Esophagus muscularis mucosa (tissue), 4 donors: Measurements from ENCODE around the gene BTBD1. TPM values are rescaled to one million over a fixed set of nuclear protein-coding genes. Genes with fewer than 3 reads are reported as not detected.

Experiments
- DNase-seq: peaks from one replicate; pipeline ENCODE4 v3.0.0-alpha.2; 2017; ENCODE audit errors: extremely low spot score
- H3K27ac ChIP-seq, 4 donors: fragments of 200-600 bp; sonication (generic); replicated peaks in 1 of 4; 1 replicate in 3 of 4; 2 replicates in 1 of 4; pipeline ENCODE4 v1.5.1; 2016 to 2019; ENCODE audit warnings: mild to moderate bottlenecking in 1 of 4
- H3K27me3 ChIP-seq, 4 donors: fragments of 200-600 bp; sonication (generic); one replicate each; pipeline versions ENCODE4 v1.5.1 to v1.6.0; 2016 to 2019
- H3K36me3 ChIP-seq, 4 donors: fragments of 200-600 bp; sonication (generic); one replicate each; pipeline ENCODE4 v1.5.1; 2016 to 2019
- H3K4me1 ChIP-seq, 4 donors: fragments of 200-600 bp; sonication (generic); one replicate each; pipeline ENCODE4 v1.5.1; 2016 to 2019
- H3K4me3 ChIP-seq, 4 donors: fragments of 200-600 bp; sonication (generic); 1 replicate in 2 of 4; 2 replicates in 2 of 4; pipeline ENCODE4 v1.5.1; 2016 to 2019; ENCODE audit warnings: mild to moderate bottlenecking in 4 of 4, moderate library complexity in 1 of 4
- H3K9me3 ChIP-seq, 4 donors: fragments of 200-600 bp; sonication (generic); 1 replicate in 3 of 4; 2 replicates in 1 of 4; pipeline ENCODE4 v1.5.1; 2016 to 2019
- CTCF ChIP-seq, 3 experiments: fragments of 200-600 bp in 2 of 3; fragments of 450-650 bp in 1 of 3; sonication (generic) in 2 of 3; IDR thresholded peaks; one replicate each; pipeline ENCODE4 v1.5.1; 2017 to 2019; ENCODE audit warnings: antibody characterized with exemption in 3 of 3, mild to moderate bottlenecking in 2 of 3, moderate library complexity in 1 of 3
- EP300 ChIP-seq: sonication (generic); formaldehyde crosslinking; IDR thresholded peaks from one replicate; pipeline ENCODE4 v1.6.1; 2017; ENCODE audit warnings: antibody characterized with exemption
- POLR2A ChIP-seq: fragments of 450-650 bp; IDR thresholded peaks from one replicate; pipeline ENCODE4 v1.6.1; 2017; ENCODE audit warnings: antibody characterized with exemption, moderate library complexity, mild to moderate bottlenecking, low read depth
- POLR2AphosphoS5 ChIP-seq, 2 donors: sonication (generic); formaldehyde crosslinking; IDR thresholded peaks; one replicate each; pipeline ENCODE4 v1.6.1; 2017; ENCODE audit warnings: antibody characterized with exemption in 2 of 2
- WGBS: methylation state at CpG from one replicate; pipeline ENCODE4 v1.1.5; 2018; 5-methylcytosine and 5-hydroxymethylcytosine counted together
- intact Hi-C: fragments of 100-400 bp; cut with DNase I; formaldehyde crosslinking; loops from one replicate; pipeline ENCODE4 v1.15.1; 2023
- total RNA-seq, 4 donors: library from RNA; depleted of rRNA; stranded (reverse); fragments of >200 nt; gene quantifications; one replicate each; pipeline versions ENCODE4 v1.1.0 to v1.2.1, GENCODE V29; 2016

Gene BTBD1
- total RNA-seq, 4 donors from 2014 or later = 53.2 to 69.6 (median 64.2) TPM

DNA sequence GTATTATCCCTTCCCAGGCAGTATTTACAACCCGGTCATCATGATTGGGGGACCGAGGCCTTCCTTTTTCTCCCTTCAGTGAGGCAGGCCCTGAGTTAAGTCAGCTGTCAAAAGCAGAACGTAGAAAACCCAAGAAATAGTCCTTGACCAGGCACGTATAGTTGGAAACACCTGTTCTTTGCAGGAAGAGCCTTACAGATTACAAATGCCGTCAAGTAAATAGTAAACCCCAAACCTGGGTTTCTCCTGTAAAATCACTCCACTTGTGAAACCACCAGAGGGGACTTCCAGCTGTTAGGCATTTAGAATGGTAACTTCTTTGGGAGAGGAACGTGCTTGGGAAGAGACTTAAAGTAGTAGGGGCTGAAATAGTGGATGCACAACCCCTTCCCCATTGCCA, 1.0 kb upstream of the BTBD1 start:
- Histone ChIP-seq H3K27me3 (no peaks in the 10 kb centered on the region), H3K4me3 (no peak overlapping the region), H3K36me3 (no peaks in the 10 kb centered on the region), H3K27ac (peak overlapping the region; percentile 90 to 98 (median 93)), H3K9me3 (peaks cover 0 to 3% (median 2%) of the 10 kb centered on the region in 4 donors), H3K4me1 (peaks cover 23 to 37% (median 34%) of the 10 kb centered on the region in 4 donors)
- intact Hi-C loops = loop anchor here (5.0 kb wide), 1 partner anchor 139 kb away; the partner anchor contains the start of gene HDGFL3
- WGBS = 86% methylated on average over 6 of the region's 6 CpGs
- no peak for DNase-seq
- no peak for TF ChIP-seq CTCF (IDR thresholded peaks at IDR 0.05)
- no peak for TF ChIP-seq EP300
- TF ChIP-seq POLR2A = no peak
- TF ChIP-seq POLR2AphosphoS5 (IDR thresholded peaks at IDR 0.05) = no peak

- DNase-seq = no peak
- 69% methylated on average over 11 of the region's 12 CpGs for WGBS
- intact Hi-C loops = loop anchor here (5.0 kb wide), 1 partner anchor 140 kb away; the partner anchor contains the start of gene HDGFL3
- Histone ChIP-seq H3K4me1 (peaks cover 26 to 42% (median 39%) of the 10 kb centered on the region in 4 donors), H3K36me3 (no peaks in the 10 kb centered on the region), H3K27me3 (no peaks in the 10 kb centered on the region), H3K9me3 (no peaks in the 10 kb centered on the region), H3K27ac (peak overlapping the region; percentile 90 to 98 (median 93)), H3K4me3 (peak overlapping the region; percentile 75 to 98 (median 79))
- TF ChIP-seq POLR2A (no peak), EP300 (no peak), CTCF (IDR thresholded peaks at IDR 0.05) (no peak), POLR2AphosphoS5 (IDR thresholded peaks at IDR 0.05) (no peak)
Observed at GRCh38 chr15:83067638-83067962, 548 bp upstream of the BTBD1 start.

DNA sequence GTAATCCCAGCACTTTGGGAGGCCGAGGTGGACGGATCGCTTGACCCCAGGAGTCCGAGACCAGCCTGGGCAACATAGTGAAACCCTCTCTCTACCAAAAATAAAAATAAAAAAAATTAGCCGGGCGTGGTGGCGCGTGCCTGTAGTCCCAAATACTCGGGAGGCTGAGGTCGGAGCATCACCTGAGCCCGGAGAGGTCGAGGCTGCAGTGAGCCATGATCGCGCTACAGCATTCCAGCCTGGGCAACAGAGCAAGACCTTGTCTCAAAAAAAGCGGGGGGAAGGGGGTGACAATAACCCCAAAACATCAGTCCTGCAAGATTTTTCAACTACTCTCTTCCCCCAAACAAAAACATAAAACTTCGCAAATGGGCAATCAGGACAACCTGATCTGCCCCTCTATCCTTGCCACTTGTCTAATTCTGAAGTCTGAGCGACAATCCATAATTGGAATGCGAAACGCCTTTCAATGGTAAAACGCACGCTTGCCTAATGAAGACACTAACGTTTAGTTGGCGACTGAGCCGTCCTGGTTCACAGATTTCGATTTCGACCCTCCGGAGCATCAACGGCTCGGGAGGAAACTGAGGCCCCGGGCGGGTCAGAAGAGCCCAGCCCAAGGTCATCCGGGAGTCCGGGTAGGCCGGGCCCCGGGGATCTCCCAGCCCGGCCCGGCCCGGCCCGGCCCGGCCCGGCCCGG, 868 bp downstream of the BTBD1 start:
- whole genome bisulfite sequencing = 5% methylated on average over 40 of the region's 42 CpGs
- Histone ChIP-seq H3K4me3 (peak overlapping the region; percentile 75 to 98 (median 79)), H3K36me3 (no peaks in the 10 kb centered on the region), H3K27ac (peak overlapping the region; percentile 90 to 98 (median 93)), H3K9me3 (no peaks in the 10 kb centered on the region), H3K4me1 (peaks cover 37 to 56% (median 53%) of the 10 kb centered on the region in 4 donors), H3K27me3 (no peaks in the 10 kb centered on the region)
- intact Hi-C loops = loop anchor here (5.0 kb wide), 1 partner anchor 141 kb away; the partner anchor contains the start of gene HDGFL3
- TF ChIP-seq EP300 (no peak), POLR2A (no peak), POLR2AphosphoS5 (IDR thresholded peaks at IDR 0.05) (no peak), CTCF (IDR thresholded peaks at IDR 0.05) (no peak)
- DNase-seq = no peak

GRCh38 chr15:83065431-83065830, 1.6 kb downstream of the BTBD1 start:
- WGBS = 20% methylated on average over 3 of the region's 3 CpGs
- no peaks in the 10 kb centered on the region for H3K27me3 ChIP-seq
- no peaks in the 10 kb centered on the region for H3K36me3 ChIP-seq
- intact Hi-C loops = loop anchor here (2.0 to 5.0 kb wide), 2 partner anchors 55 to 142 kb away; partner anchors contain the start of genes C15orf40 and HDGFL3
- peak overlapping the region; percentile 75 to 98 (median 79) for H3K4me3 ChIP-seq
- H3K4me1 ChIP-seq = peaks cover 38 to 60% (median 58%) of the 10 kb centered on the region in 4 donors
- H3K27ac ChIP-seq = peak overlapping the region; percentile 90 to 98 (median 93)
- no peak for TF ChIP-seq POLR2AphosphoS5 (IDR thresholded peaks at IDR 0.05)
- TF ChIP-seq CTCF (IDR thresholded peaks at IDR 0.05) = no peak
- TF ChIP-seq EP300 = no peak
- no peak for TF ChIP-seq POLR2A
- no peak for DNase-seq
- no peaks in the 10 kb centered on the region for H3K9me3 ChIP-seq
